ENCODE data around the gene SDC1.

SDC1 gene

DNA sequence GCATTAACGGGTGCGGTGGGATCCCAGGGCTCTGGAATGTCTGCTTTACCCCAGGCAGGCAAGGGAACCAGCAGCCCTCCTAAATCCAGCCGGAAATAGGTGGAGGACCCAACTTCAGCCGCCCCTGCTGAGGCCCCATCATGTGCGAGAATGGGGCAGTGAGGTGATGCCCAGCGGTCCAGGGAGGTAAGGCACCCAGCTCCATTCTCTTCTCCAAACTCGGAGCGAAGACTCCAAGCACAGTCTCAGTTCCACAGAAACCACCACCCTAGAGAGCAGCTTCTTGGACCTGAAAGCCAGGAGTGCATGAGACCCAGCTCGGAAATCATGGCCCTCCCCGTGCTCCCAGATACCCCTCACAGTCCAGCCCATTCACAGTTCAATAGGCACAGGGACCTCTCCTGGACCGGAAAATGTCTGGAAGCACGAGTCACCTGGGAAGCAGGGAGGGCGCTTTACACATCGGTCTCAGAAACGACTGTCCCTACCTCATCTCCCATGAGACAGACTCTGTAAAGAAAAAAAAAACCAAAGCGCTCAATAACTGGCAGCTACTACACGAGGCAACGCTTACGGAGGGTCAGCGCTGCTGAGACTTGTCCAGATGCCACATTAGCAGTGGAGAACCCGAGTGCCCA is 2.0 kb downstream of the SDC1 start:
- Histone ChIP-seq H3K36me3 (ENCODE audit: insufficient read depth, low read length) (no peaks in the 10 kb centered on the region), H2AFZ (ENCODE audit: low read depth, low read length) (no peak overlapping the region), H3K9ac (ENCODE audit: low read depth, low read length) (no peak overlapping the region), H3K79me2 (ENCODE audit: insufficient read depth, low read length) (no peaks in the 10 kb centered on the region), H3K4me3 (ENCODE audit: low read depth in 1 of 2, low read length in 2 of 2) (no peak overlapping the region), H4K20me1 (ENCODE audit: insufficient read depth, low read length) (no peaks in the 10 kb centered on the region), H3K9me3 (ENCODE audit: insufficient read depth, low read length, severe bottlenecking) (no peaks in the 10 kb centered on the region), H3K4me1 (ENCODE audit: insufficient read depth, low read length) (no peaks in the 10 kb centered on the region), H3K27ac (ENCODE audit: low read length) (no peak overlapping the region), H3K4me2 (ENCODE audit: insufficient read depth, low read length) (no peak overlapping the region), H3K27me3 (ENCODE audit: insufficient read depth, low read length, poor library complexity) (no peaks in the 10 kb centered on the region)
- no peak for ATAC-seq (ENCODE audit: insufficient read depth, low read depth)
- DNase-seq: no peak
- TF ChIP-seq, protein P1, sequence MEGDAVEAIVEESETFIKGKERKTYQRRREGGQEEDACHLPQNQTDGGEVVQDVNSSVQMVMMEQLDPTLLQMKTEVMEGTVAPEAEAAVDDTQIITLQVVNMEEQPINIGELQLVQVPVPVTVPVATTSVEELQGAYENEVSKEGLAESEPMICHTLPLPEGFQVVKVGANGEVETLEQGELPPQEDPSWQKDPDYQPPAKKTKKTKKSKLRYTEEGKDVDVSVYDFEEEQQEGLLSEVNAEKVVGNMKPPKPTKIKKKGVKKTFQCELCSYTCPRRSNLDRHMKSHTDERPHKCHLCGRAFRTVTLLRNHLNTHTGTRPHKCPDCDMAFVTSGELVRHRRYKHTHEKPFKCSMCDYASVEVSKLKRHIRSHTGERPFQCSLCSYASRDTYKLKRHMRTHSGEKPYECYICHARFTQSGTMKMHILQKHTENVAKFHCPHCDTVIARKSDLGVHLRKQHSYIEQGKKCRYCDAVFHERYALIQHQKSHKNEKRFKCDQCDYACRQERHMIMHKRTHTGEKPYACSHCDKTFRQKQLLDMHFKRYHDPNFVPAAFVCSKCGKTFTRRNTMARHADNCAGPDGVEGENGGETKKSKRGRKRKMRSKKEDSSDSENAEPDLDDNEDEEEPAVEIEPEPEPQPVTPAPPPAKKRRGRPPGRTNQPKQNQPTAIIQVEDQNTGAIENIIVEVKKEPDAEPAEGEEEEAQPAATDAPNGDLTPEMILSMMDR (IDR thresholded peaks at IDR 0.05; ENCODE audit: borderline replicate concordance, extremely low read depth, low read length, poor library complexity, severe bottlenecking): no peak
- TF ChIP-seq EZH2 (IDR thresholded peaks at IDR 0.05; ENCODE audit: borderline replicate concordance, low read depth, low read length, severe bottlenecking): no peak

DNA sequence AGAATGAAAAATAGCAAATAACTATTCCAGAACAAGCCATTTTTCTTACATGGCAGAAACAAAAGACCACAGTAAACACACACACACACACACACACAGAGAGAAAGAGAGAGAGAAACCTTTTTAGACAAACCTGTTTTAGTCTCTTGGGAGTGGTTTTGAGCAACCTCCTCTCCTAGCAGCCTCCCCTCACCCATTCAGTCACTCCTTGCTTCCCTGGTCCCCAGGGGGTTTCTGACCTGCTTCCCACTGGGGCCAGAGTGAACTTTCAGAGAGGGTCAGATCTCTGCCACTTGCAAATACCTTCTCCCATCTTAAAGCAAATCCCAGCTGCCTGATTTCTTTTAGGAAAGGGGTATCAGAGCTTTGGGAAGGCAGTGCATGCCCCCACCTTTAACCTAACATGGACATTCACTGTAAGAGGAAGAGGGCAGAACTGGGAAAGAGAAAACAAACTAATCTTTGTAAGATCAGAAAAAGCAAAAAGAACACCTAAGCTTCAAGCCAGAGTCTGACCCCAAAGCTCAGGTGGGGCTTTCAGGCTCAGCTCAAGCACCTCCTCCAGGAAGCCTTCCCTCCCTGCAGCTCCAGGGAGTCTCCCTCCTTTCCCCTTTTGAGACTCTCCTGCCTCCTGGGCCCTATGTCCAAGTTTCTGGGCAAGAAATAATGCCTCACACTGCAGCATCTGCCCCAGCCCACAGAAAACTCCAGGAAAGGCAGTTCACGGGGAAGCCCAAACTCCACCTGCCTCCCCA is 2.7 kb downstream of the SDC1 start:
- Histone ChIP-seq H3K9ac (ENCODE audit: low read depth, low read length) (no peak overlapping the region), H3K9me3 (ENCODE audit: insufficient read depth, low read length, severe bottlenecking) (no peaks in the 10 kb centered on the region), H3K79me2 (ENCODE audit: insufficient read depth, low read length) (no peaks in the 10 kb centered on the region), H3K36me3 (ENCODE audit: insufficient read depth, low read length) (no peaks in the 10 kb centered on the region), H4K20me1 (ENCODE audit: insufficient read depth, low read length) (no peaks in the 10 kb centered on the region), H3K4me2 (ENCODE audit: insufficient read depth, low read length) (no peak overlapping the region), H3K27me3 (ENCODE audit: insufficient read depth, low read length, poor library complexity) (no peaks in the 10 kb centered on the region), H3K4me3 (ENCODE audit: low read depth in 1 of 2, low read length in 2 of 2) (no peak overlapping the region), H3K27ac (ENCODE audit: low read length) (no peak overlapping the region), H2AFZ (ENCODE audit: low read depth, low read length) (no peak overlapping the region), H3K4me1 (ENCODE audit: insufficient read depth, low read length) (no peaks in the 10 kb centered on the region)
- DNase-seq: no peak
- no peak for ATAC-seq (ENCODE audit: insufficient read depth, low read depth)
- TF ChIP-seq EZH2 (IDR thresholded peaks at IDR 0.05; ENCODE audit: borderline replicate concordance, low read depth, low read length, severe bottlenecking): no peak

DNA sequence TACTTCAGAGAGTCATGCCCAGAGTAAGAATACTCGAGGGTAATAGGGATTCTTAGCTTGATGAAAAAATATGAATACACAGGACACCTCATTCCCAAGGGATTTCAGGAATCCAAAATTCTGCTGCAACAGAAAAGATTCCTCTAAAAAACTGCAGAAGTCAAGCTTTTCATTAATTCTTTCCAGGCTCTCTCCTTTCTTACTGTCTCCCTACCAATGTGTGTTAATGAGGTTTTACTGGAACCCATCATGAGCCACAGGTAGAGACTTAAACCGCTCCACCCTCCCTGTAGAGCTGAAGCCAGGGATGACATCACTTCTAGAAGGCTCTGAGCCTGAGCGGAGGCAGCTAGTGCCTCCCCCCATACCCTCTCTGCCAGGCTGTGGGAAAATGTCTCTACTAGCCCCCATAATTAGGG is 3.4 kb downstream of the SDC1 start:
- DNase-seq (no peak), ATAC-seq (ENCODE audit: insufficient read depth, low read depth) (no peak; the same call in 2 of the 3 replicates)
- no peak overlapping the region for H3K27ac ChIP-seq (ENCODE audit: low read length)
- no peaks in the 10 kb centered on the region for H3K79me2 ChIP-seq (ENCODE audit: insufficient read depth, low read length)
- no peaks in the 10 kb centered on the region for H4K20me1 ChIP-seq (ENCODE audit: insufficient read depth, low read length)
- H3K27me3 ChIP-seq (ENCODE audit: insufficient read depth, low read length, poor library complexity): no peaks in the 10 kb centered on the region
- H3K4me2 ChIP-seq (ENCODE audit: insufficient read depth, low read length): no peak overlapping the region
- H3K36me3 ChIP-seq (ENCODE audit: insufficient read depth, low read length): no peaks in the 10 kb centered on the region
- H3K9me3 ChIP-seq (ENCODE audit: insufficient read depth, low read length, severe bottlenecking): no peaks in the 10 kb centered on the region
- H3K4me3 ChIP-seq (ENCODE audit: low read depth in 1 of 2, low read length in 2 of 2): no peak overlapping the region
- TF ChIP-seq, protein P1 (IDR thresholded peaks at IDR 0.05; ENCODE audit: borderline replicate concordance, extremely low read depth, low read length, poor library complexity, severe bottlenecking): no peak
- TF ChIP-seq EZH2 (IDR thresholded peaks at IDR 0.05; ENCODE audit: borderline replicate concordance, low read depth, low read length, severe bottlenecking): no peak
- no peak overlapping the region for H2AFZ ChIP-seq (ENCODE audit: low read depth, low read length)
- no peaks in the 10 kb centered on the region for H3K4me1 ChIP-seq (ENCODE audit: insufficient read depth, low read length)
- no peak overlapping the region for H3K9ac ChIP-seq (ENCODE audit: low read depth, low read length)

DNA sequence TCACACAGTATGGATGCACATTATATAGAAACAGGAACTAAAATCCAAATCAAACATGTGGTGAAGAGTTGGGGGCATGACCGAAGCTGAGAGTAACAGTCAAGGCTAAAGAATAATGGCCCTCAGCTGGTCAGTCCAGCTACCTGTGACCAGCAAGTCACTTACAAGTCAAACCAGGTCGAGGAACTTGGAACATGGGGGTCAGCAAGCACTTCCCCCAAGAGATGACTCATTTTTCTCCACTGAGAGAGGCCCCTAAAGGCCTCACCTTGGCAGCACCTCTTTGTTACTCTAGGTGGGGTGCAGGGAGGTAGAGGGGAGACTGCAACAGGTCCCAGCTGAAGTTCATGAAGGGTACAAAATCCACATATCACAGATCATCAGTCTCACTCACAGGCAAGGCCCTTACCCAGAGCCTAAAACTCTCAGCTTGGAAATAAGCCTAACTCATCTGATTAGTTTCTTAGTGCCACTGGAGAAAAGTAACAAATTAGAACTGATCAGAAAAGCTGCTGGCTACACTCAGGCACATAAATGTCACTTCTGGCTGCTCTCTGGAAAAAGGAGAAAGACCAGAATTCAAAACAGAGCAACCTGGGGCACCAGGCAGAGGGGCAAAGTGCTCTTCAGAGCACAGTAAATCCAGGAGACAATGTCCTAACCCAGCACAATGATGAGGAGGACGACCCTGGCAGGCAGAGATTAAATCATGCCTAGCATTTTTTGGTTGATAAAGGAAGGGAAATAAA is 4.0 kb downstream of the SDC1 start:
- Histone ChIP-seq H3K9me3 (ENCODE audit: insufficient read depth, low read length, severe bottlenecking) (no peaks in the 10 kb centered on the region), H3K27ac (ENCODE audit: low read length) (no peak overlapping the region), H4K20me1 (ENCODE audit: insufficient read depth, low read length) (no peaks in the 10 kb centered on the region), H3K4me3 (ENCODE audit: low read depth in 1 of 2, low read length in 2 of 2) (no peak overlapping the region), H3K36me3 (ENCODE audit: insufficient read depth, low read length) (no peaks in the 10 kb centered on the region), H3K4me1 (ENCODE audit: insufficient read depth, low read length) (no peaks in the 10 kb centered on the region), H3K79me2 (ENCODE audit: insufficient read depth, low read length) (no peaks in the 10 kb centered on the region), H3K4me2 (ENCODE audit: insufficient read depth, low read length) (no peak overlapping the region), H3K27me3 (ENCODE audit: insufficient read depth, low read length, poor library complexity) (no peaks in the 10 kb centered on the region), H2AFZ (ENCODE audit: low read depth, low read length) (no peak overlapping the region), H3K9ac (ENCODE audit: low read depth, low read length) (no peak overlapping the region)
- ATAC-seq (ENCODE audit: insufficient read depth, low read depth) (no peak), DNase-seq (no peak)
- TF ChIP-seq, protein P1 (IDR thresholded peaks at IDR 0.05; ENCODE audit: borderline replicate concordance, extremely low read depth, low read length, poor library complexity, severe bottlenecking): no peak
- no peak for TF ChIP-seq EZH2 (IDR thresholded peaks at IDR 0.05; ENCODE audit: borderline replicate concordance, low read depth, low read length, severe bottlenecking)
